Fibroblast of lung (primary cell): ENCODE results near the gene MDM1.

Experiments used
- EZH2 ChIP-seq: IDR thresholded peaks from 2 replicates; pipeline ENCODE4 v1.5.1; 2012; ENCODE audit warnings: low read length, control low read depth, mild to moderate bottlenecking; ENCODE audit errors: missing control alignments
- TF ChIP-seq, protein P1 (sequence below), 2 donors: IDR thresholded peaks in 1 of 2; conservative IDR thresholded peaks in 1 of 2; 1 replicate in 1 of 2; 2 replicates in 1 of 2; pipeline ENCODE4 v1.5.1; 2011 to 2012; ENCODE audit warnings: low read length in 2 of 2, control low read depth in 1 of 2, inconsistent platforms in 1 of 2, low read depth in 1 of 2, mild to moderate bottlenecking in 1 of 2

DNA sequence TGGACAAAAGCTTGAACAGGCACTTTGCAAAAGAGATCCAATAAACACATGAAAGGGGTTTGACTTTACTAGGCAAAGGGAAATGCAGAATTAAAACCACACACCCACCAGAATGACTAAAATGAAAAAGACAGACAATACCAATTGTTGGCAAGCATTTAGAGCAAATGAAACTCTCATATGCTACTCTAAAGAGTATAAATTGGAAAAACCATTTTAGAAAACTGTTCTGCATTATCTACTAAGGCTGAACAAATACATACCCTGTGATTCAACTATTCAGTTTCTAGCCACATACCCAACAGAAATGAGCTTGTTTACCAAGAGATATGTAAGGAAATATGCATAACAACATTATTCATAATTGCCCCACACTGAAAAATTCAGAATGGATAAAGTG, 70.3 kb downstream of the MDM1 start:
- TF ChIP-seq, protein P1, sequence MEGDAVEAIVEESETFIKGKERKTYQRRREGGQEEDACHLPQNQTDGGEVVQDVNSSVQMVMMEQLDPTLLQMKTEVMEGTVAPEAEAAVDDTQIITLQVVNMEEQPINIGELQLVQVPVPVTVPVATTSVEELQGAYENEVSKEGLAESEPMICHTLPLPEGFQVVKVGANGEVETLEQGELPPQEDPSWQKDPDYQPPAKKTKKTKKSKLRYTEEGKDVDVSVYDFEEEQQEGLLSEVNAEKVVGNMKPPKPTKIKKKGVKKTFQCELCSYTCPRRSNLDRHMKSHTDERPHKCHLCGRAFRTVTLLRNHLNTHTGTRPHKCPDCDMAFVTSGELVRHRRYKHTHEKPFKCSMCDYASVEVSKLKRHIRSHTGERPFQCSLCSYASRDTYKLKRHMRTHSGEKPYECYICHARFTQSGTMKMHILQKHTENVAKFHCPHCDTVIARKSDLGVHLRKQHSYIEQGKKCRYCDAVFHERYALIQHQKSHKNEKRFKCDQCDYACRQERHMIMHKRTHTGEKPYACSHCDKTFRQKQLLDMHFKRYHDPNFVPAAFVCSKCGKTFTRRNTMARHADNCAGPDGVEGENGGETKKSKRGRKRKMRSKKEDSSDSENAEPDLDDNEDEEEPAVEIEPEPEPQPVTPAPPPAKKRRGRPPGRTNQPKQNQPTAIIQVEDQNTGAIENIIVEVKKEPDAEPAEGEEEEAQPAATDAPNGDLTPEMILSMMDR (conservative IDR thresholded peaks at IDR 0.05 in 1 of 2, IDR thresholded peaks at IDR 0.05 in 1 of 2; ENCODE audit: low read depth in 1 of 2, low read length in 2 of 2): no peak
- TF ChIP-seq EZH2: no peak
